Activated effector memory CD4-positive, alpha-beta T cell treated with anti-CD3 and anti-CD28 coated beads, Interleukin-2, amount 50 U/mL, for 16 hours (primary cell): Measurements from ENCODE around the gene DDRGK1.

Source experiments
- DNase-seq: peaks from one replicate; pipeline ENCODE4 v3.0.0-alpha.2; 2020

DDRGK1 gene

DNA sequence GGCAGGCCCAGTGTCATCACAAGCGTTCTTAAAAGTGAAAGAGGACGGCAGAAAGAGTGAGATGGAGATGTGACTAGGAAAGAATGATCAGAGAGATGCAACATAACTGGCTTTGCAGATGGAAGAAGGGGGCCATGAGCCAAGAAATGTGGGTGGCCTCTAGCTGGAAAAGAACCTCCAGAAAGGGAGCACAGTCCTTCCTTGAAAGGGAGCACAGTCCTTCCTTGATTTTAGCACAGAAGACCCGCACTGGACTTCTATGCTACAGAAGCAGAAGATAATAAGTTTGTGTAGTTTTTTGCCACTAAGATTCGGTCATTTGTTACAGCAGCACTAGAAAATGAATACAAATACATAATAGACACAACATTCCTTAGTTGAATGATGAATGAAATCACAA is 24.2 kb downstream of the DDRGK1 start:
- DNase-seq: no peak

- DNase-seq: no peak
Measured at GRCh38 chr20:3177746-3178485, 26.6 kb downstream of the DDRGK1 start.

DNA sequence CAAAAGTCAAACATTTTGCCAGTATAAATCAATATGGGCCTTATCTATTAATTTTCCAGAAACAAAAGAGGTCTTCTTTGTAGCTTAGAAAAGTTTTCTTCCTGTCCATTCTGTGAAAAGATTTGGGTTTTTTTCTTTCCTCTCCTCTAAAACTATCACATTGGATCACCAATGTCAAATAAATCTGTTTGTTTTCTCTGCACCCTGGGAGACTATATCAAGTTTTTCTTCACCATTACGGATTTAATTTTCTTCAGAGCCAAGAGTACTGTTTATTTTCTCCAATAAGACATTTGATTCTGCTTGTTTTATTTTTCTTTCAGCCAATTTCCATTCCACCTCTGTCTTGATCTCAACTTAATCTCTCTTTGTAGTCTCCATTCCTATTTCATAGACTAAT is 29.2 kb downstream of the DDRGK1 start:
- DNase-seq: no peak

DNA sequence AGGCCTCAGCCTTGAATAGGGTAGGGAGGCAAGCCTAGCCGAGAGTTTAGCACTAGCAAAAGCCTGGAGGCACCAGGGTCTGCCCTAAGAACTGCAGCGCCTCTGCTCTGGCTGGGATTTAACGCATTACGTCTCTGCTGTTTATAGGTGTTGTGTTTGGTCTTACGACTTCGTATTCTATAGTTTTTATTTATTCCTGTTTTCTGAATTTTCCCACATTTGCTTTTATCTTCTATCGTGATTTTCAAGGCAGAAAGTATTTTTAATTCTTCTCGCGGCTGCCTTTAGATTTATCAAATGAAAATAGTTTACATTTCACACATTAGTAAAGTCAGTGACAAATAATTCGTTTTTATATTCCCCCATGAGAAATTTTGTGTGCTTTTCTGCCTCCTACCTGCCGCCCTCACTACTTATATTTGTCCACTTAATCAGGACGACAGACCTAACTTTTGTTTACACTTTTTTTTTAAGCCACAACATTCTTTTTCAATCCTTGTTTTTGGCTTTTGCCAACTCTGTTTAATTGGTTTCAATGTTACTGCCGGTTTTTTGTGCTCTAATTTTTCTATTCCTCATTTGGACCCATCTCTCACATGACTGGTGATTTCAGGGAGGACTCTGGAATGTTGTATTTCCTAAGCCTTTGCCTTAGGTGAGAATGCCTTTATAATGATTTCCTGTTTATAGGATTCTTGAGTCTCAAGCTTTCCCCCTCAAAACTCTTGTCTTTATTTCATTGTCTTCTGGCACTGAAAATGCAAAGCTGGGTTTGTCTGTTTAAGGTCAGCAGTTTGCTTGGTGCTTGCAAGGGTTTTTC is 29.8 kb downstream of the DDRGK1 start:
- DNase-seq: no peak

DNA sequence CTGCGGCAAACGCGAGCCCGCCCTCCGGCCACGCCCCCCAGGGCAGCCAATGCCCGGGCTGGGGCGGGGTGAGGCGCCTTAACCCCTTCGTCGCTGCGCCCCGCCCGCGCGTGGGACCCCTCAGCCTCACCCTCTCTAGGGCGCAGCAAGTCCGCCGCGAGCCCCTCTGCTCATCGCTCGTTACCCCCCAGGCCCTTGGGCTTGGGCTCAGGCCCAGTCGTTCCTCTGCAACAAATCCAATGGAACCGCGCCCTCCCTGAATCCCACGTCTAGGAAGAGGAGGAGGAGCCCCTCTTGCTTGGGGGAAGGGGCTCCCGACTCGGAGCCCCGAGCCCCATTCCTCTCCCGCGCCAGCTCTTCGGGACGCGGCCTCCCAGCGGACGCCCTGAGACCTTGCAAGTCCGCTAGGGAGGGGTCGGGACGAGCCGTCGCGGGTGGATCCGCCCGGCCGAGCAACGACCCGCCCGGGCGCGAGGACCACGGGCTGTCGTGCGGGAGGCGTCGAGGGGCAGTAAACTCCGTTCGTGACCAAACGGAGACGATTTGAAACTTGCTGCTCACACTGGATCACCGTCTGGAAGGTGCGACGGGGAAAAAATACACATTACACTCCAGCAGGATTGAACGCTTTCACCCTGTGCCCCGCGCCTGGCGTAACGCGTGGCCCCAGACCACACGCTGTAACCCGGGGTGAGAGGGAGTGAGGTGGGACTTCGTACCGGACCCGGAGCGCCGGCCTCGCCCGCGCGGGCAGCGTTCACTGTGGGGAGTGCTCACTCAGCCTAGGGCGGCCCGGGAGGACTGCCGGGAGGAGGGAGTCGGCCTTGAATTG is 30.7 kb downstream of the DDRGK1 start:
- DNase-seq: peak; percentile 96

- peak; percentile 93 for DNase-seq
Measured at GRCh38 chr20:3172933-3173609, 31.4 kb downstream of the DDRGK1 start, which contains the start of gene LZTS3. Gene LZTS3, minus strand, starts transcription at chr20:3173549. Its CDS starts 6,386 bp downstream, at chr20:3167163.

DNA sequence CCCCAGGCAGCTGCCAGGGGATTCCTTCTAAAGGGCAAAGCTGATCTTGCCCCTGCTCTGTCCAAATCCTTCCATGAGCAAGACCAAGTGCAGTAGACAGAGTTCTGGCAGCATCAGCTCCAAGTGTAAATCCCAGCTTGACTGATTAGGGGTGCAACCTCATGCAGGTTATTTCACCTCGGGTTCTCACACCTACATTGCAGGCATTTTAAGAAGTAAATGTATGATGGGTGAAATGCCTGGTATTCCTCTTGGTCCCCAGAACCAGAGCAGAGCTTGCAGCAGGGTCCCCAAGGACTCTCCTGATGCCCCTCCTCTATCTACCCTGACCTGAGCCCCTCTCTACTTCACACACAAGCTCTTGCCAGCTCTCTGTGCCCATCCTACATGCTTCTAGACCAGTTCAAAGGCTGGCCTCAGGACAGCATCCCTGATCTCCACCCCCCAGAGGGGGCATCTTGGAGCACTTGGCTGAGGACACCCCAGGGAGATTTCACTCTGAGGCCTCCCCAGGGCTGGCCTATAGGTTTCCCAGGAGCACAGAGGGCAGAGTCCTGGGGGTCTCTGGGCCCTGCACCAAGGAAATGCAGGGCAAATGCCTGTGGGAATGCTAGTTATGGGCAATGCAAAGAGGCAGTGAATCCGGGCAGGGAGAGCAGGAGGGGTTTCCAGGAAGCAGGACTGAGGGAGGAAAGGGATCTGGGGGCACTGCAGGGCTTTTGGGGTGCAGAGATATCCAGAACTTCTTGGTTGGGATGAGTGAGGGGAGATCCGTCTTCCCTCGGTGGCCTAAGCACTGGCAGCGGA is 32.2 kb downstream of the DDRGK1 start:
- peak; percentile 57 for DNase-seq

DNA sequence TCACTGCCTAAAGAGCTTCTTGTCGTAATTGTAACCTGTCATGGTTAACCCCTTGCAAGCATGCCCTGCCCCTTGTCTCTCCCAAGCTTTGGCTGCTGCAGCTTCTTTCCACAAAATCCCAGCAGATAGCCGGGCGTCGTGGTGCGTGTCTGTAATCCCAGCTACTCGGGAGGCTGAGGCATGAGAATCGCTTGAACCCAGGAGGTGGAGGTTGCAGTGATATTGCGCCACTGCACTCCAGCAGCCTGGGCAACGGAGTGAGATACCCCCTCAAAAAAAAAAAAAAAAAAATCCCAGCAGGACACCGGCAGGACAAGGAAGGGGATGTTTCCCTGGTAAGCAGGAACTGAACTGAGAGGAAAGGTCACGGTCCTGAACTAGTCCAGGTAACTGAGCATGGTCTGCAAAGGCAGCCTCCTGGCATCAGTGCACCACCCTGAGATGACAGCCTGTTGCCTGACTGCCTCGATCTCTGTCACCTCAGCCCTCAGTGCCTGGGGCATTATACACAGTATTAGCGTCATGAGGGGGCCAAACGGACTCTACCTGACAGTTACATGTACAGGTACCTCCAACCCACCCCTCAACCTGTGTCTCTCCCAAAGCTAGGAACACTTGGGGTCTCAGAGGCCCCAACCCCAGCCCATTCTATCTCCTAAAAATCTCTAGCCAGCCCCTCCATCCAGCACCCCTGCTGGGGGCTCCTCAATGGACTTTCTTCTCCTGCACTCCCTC is 32.9 kb downstream of the DDRGK1 start:
- DNase-seq: peak; percentile 60

DNA sequence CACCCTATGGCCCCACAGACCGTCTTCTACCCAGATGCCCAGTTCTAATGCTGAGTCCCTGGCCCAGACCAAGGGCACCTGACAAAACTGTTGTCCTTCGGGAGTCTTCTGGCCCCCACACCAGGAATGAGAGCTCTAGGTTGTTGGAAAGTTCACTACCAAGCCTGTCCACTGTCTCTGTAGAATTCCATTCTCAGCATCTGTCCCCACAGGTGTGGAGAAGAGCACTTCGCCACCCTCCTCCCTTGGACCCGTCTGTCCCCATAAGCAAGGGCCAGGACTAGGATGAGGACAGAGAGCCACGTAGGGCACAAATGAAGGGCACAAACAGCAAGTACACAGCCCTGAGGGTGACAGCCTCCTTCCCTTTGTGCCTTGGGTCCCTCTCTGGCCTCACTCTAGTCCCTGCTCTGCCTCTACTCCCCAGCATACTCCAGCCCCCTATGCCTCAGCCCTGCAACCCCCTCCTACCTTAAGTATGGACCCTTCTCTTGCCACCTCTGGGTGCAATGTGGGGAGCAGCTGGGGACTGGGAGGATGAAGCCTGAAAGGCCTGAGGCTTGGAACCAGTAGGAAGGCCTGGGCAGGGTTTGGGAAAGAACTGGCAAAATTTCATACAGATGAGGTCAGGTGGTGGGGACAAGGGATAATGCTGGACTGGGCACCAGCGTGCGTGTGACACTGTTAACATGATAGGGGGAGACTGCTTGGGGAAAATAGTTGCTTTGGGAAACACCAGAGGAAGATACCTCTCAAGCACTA is 35.5 kb downstream of the DDRGK1 start:
- DNase-seq: peak; percentile 50

- peak; percentile 60 for DNase-seq
Measured at GRCh38 chr20:3168079-3168828, 36.2 kb downstream of the DDRGK1 start.

GRCh38 chr20:3167738-3168078 is 36.8 kb downstream of the DDRGK1 start:
- no peak for DNase-seq

DNA sequence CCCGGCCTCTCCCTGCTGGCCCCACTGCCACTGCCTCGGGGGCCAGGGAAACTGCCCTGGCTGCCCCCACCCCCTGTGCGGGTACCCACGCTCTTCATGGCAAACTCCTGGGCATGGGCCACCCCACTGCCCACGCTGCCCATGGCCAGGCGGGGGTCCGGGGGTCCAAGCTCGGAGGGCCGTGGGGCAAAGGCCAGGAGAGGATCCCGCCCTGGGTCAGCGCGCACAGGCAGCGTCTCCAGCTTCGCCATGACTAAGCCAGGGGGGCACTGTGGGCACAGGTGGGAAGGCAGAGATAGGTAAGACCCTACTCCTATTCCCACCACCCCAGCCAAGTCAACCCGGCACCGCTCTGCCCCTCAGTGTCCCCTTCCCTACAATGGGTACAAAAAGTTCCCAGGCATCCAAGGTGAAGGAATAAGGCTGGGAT is 37.6 kb downstream of the DDRGK1 start:
- peak; percentile 57 for DNase-seq

DNA sequence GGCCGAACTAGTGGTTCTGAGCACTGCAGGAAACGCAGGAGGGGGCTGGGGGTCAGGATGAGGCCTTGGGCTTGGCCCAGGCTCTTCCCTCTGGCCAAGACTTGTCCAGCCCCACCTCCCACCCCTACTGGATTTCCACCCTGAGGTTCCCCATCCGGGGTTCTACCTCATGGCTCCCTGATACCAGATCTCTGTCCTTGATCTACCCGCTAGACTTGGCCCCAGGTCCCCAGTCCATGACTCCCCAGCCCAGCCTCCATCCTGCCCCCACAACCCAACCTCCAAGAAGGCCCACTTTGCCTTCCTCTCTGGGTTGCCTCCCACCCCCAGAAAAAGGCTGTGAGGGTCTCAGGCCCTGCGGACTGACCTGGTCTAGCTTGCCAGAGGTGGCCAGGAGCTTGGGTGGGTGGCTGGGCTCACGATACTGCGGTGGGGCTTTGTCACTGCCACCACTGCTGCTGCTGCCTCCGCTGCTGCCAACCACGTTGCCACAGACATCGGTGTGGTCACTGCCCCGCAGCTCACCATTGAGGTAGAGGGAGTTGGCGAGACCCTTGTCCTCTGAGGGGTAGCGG is 38.1 kb downstream of the DDRGK1 start:
- peak; percentile 57 for DNase-seq

DNA sequence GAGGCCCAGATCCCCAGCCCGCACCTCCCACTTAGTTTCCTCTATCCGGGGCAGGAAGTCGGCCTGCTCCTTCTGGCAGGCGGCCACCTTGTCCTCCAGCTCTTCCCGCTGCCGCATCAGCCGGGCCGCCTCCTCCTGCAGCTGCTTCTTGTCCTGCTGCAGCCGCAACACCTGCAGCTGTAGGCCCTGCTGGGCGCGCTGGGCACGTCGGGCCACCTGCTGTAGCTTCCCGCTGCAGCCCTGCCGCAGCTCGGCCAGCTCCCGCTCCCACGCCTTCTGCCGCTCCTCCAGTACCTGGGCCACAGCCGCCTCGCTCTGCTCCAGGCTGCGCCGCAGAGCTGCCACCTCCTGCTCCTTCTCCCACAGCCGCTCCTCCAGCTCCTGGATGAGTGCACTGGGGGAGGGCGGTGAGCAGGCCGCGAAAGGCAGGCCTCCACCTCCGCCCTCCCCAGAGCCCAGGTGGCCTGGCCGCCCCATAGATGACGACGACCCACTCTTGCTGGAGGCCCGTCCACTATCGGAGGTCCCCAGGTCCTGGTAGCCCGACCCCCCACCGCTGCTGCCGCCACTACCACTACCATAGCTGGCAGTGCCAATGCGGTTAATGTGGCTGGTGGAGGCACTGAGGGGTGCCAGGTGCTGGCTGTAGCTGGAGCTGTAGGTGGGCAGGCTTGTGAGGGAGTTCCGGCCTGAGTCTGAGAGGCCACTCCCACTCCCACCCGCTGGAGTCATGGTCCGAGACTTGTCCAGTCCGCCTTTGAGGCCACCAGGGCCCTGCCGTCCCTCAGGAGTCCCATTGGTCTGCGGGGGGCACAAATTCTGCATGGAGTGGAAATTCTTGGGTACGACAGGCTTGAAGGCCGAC is 38.8 kb downstream of the DDRGK1 start:
- DNase-seq: no peak

DNA sequence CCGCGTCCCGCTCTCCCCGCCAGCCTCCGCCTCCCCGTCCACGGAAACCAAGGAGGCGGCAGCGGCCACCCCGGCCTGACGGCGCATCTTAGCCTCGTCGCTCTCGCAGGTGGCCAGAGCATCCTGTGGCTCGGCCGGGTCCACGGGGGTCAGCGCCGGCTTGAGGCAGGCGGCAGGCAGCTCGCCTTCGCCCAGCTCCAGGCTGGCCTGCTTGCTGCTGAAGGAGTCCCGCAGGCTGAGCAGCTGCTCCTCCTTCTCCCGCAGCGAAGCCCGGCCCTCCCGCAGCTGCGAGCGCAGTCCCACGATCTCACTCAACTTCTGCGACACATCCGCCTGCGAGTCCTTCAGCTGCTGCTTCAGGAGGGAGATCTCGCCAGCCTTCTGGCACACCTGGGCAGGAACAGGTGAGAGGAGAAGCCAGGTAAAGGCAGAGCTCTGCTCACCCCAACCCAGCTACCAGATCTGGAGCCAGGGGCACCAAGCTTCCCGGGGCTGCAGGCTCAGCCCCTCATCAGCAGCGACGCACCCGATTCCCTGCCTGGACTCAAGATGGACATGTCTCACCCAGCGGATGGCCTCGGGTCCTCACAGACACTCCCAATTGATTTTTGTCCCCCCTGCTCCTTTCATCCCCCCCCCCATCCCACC is 39.6 kb downstream of the DDRGK1 start:
- DNase-seq: no peak

DNA sequence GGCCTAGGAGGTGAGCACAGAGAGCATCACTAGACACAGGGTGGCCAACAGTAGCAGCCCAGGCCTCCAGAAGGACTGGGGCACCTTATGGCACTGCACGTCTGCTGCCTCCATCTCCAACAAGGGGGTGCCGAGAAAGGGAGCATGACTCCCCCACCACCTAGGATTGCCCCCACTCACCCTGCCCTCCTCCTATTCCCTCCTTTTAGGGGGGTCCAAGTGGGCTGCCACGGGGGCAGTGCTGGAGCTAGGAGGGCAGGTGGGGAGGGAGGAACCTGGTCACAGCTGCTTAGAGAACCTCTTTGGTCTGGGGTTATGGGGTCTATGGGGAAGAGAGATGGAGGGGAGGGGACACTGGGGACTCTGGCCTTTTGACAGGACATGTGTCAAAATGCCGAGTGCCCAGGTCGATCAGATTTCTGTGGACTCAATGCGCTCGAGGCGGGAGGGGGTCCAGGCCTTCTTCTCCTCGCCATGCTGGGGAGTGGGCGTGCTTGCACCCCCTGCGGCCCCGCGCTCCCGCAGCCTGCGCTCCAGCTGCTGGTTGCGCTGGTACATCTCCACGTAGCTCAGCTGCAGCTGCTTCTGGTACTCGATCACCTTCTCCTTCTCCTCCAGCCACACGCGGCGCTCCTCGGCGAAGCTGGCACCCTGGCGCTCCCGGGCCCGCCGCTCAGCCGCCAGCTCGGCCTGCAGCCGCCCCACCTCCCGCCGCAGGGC is 40.3 kb downstream of the DDRGK1 start:
- no peak for DNase-seq
